ENCODE results near the gene NRP1.

Gene NRP1

GRCh38 chr10:33350041-33350440, 15.6 kb upstream of the NRP1 start:
- DNase-seq (ENCODE audit: extremely low read depth in 1 of 2, low read depth in 1 of 2), result no peak

GRCh38 chr10:33349268-33349667, 14.8 kb upstream of the NRP1 start:
- DNase-seq (ENCODE audit: extremely low read depth in 1 of 2, low read depth in 1 of 2), result no peak

- no peak for DNase-seq (ENCODE audit: extremely low read depth in 1 of 2, low read depth in 1 of 2)
These were observed 12.7 kb upstream of the NRP1 start for GRCh38 chr10:33347211-33347610.

- no peak for DNase-seq (ENCODE audit: extremely low read depth in 1 of 2, low read depth in 1 of 2)
These were observed 10.8 kb upstream of the NRP1 start for GRCh38 chr10:33345236-33345635.

GRCh38 chr10:33344676-33345075, 10.2 kb upstream of the NRP1 start:
- no peak for DNase-seq (ENCODE audit: extremely low read depth in 1 of 2, low read depth in 1 of 2)

- no peak for DNase-seq (ENCODE audit: extremely low read depth in 1 of 2, low read depth in 1 of 2)
These were observed 7.2 kb upstream of the NRP1 start for GRCh38 chr10:33341637-33342036.

GRCh38 chr10:33337326-33337957, 3.0 kb upstream of the NRP1 start:
- DNase-seq (ENCODE audit: extremely low read depth in 1 of 2, low read depth in 1 of 2), result no peak

- no peak for DNase-seq (ENCODE audit: extremely low read depth in 1 of 2, low read depth in 1 of 2)
These were observed 2.3 kb upstream of the NRP1 start for GRCh38 chr10:33336582-33337325.

- no peak for DNase-seq (ENCODE audit: extremely low read depth in 1 of 2, low read depth in 1 of 2)
These were observed 1.5 kb upstream of the NRP1 start for GRCh38 chr10:33335801-33336581.

GRCh38 chr10:33335551-33335800, 1.0 kb upstream of the NRP1 start:
- DNase-seq (ENCODE audit: extremely low read depth in 1 of 2, low read depth in 1 of 2), result no peak

- DNase-seq (ENCODE audit: extremely low read depth in 1 of 2, low read depth in 1 of 2), result no peak
These were observed 511 bp upstream of the NRP1 start for GRCh38 chr10:33334805-33335550.

- DNase-seq (ENCODE audit: extremely low read depth in 1 of 2, low read depth in 1 of 2), result no peak
These were observed 986 bp downstream of the NRP1 start for GRCh38 chr10:33333260-33334101.

GRCh38 chr10:33332183-33333065, 2.0 kb downstream of the NRP1 start:
- no peak for DNase-seq (ENCODE audit: extremely low read depth in 1 of 2, low read depth in 1 of 2)

- no peak for DNase-seq (ENCODE audit: extremely low read depth in 1 of 2, low read depth in 1 of 2)
These were observed 3.1 kb downstream of the NRP1 start for GRCh38 chr10:33331379-33331694.

GRCh38 chr10:33330543-33331378, 3.7 kb downstream of the NRP1 start:
- DNase-seq (ENCODE audit: extremely low read depth in 1 of 2, low read depth in 1 of 2), result peak; percentile 40 to 74

GRCh38 chr10:33329178-33329577, 5.3 kb downstream of the NRP1 start:
- DNase-seq (ENCODE audit: extremely low read depth in 1 of 2, low read depth in 1 of 2), result no peak

GRCh38 chr10:33328253-33328652, 6.2 kb downstream of the NRP1 start:
- no peak for DNase-seq (ENCODE audit: extremely low read depth in 1 of 2, low read depth in 1 of 2)

GRCh38 chr10:33327751-33328150, 6.7 kb downstream of the NRP1 start:
- DNase-seq (ENCODE audit: extremely low read depth in 1 of 2, low read depth in 1 of 2), result no peak

- no peak for DNase-seq (ENCODE audit: extremely low read depth in 1 of 2, low read depth in 1 of 2)
These were observed 7.5 kb downstream of the NRP1 start for GRCh38 chr10:33326933-33327332.
